HG03045 (cell line): ENCODE measurements around the gene COL6A1.
"Not testable (repeated sequence)": the region's sequence is repeated elsewhere in the genome, so short reads cannot be mapped to it uniquely, and the experiment has no call there.

Experiments
- ATAC-seq: cut with Tn5 transposase; IDR thresholded peaks from one replicate; pipeline ENCODE4 v1.9.1; 2021; ENCODE audit warnings: mild to moderate bottlenecking, moderate library complexity; ENCODE audit not compliant: unreplicated experiment

The COL6A1 gene

GRCh38 chr21:46004168-46004861 lies 22.7 kb downstream of the COL6A1 start:
- no peak for ATAC-seq

DNA sequence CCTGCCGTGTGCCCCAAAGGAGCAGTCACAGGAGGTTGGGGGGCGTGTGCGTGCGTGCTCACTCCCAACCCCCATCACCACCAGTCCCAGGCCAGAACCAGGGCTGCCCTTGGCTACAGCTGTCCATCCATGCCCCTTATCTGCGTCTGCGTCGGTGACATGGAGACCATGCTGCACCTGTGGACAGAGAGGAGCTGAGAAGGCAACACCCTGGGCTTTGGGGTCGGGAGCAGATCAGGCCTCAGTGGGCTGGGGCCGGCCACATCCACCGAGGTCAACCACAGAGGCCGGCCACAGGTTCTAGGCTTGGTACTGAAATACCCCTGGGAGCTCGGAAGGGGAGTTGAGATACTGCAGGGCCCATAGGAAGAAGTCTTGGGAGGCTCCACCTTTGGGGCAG lies 23.5 kb downstream of the COL6A1 start:
- ATAC-seq, result no peak

DNA sequence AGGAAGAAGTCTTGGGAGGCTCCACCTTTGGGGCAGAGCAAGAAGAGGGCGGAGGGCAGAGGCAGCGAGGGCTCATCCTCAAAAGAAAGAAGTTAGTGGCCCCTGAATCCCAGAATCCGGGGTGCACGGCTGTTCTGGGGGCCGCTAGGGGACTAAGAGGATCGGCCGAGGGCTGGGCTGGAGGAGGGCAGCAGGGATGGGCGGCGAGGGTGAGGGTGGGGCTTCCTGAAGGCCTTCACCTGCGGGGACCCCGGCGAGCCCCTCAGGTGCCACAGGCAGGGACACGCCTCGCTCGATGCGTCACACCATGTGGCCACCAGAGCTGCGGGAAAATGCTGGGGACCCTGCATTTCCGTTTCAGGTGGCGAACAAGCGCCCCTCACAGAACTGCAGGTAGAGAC lies 23.9 kb downstream of the COL6A1 start:
- no peak for ATAC-seq

DNA sequence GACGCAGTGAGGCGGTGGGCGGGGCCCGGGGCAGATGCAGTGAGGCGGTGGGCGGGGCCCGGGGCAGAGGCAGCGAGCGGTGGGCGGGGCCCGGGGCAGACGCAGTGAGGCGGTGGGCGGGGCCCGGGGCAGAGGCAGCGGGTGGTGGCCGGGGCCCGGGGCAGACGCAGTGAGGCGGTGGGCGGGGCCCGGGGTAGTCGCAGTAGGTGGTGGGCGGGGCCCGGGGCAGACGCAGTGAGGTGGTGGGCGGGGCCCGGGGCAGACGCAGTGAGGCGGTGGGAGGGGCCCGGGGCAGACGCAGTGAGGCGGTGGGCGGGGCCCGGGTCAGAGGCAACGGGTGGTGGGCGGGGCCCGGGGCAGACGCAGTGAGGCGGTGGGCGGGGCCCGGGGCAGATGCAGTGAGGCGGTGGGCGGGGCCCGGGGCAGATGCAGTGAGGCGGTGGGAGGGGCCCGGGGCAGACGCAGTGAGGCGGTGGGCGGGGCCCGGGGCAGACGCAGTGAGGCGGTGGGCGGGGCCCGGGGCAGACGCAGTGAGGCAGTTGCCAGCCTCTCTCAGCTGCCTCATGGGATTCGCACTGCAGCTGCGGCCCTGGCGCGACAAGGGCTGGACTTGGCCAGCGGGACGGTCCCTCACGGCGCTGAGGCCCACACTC lies 24.4 kb downstream of the COL6A1 start:
- not testable (repeated sequence) for ATAC-seq

GRCh38 chr21:46006547-46007491 lies 25.2 kb downstream of the COL6A1 start:
- no peak for ATAC-seq

DNA sequence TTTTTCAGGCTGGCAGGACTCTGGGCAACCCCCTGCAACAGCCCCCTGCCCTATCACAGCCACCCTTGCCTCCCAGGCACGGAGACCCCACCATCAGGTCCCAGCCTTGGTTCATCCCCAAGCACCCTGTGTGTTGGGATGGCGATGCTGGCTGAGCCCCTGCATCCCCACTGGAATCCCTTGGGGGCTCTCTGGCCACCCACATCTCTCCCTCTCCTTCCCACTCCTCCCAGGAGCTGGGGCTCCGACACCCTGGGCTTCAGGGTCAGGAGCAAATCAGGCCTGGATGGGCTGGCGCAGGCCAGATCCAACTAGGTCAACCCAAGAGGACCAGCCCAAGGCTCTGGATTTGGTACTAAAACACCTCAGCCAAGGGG lies 25.9 kb downstream of the COL6A1 start:
- no peak for ATAC-seq

DNA sequence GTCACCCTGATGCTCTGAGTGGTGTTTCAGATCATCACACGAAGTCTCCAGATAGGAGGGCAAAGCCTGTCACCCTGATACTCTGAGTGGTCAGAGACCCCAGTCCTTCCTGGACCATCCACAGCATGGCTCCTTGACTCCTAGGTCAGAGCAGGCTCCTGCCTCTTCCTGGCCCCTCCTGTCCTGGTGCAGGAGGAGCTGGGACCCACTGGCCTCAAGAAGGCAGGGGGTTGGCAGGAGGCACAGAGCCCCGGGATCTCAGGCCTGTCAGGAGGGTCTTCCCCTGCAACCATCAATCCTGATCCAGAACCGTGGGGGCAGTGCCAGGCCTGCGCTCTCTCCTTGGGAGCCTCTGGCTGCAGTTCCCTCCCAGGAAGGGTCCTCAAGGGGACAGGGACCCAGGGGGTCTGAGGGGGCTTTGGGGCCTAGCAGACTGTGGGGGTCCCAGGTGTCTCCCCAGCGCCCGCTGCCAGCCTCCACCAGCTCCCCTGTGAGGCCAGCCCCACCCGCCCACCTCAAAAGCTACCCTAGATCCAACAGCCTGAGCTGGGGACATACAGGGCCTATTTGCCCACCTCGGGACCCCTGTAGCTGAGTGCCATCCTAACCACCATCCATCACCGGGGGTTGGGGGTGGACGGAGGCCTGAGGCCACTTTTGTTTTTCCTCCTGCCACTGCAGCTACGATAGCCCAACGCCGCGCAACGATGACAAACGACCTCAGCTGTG lies 27.5 kb downstream of the COL6A1 start:
- ATAC-seq, result no peak

GRCh38 chr21:46009951-46010705 lies 28.6 kb downstream of the COL6A1 start:
- no peak for ATAC-seq

DNA sequence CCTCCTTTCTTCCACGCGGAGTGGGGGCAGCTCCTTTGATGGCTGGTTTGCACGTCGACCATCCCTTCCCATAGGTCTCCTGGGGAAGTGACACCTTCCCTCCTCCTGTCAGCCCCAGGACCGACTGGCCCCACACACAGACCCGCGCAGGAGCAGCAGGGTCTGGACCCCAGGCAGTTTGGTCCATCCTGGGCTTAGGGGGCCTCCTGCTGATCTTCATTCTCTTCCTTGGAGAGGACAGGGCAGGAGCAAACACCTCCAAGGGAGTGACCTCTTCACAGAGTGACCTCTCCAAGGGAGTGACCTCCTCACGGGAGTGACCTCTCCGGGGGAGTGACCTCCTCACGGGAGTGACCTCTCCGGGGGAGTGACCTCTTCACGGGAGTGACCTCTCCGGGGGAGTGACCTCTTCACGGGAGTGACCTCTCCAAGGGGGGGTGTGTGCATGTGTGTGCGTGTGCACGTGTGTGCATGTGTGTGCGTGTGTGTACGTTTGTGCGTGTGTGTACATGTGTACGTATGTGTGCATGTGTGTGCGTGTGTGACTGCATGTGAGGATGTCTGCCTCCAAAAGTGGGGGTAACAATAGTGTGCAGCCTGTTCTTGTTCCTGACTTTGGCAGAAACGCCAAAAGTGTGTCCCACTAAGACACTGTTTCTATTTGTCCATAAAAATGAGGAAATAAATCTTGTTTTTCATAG lies 29.8 kb downstream of the COL6A1 start:
- no peak for ATAC-seq

GRCh38 chr21:46012154-46012553 lies 30.6 kb downstream of the COL6A1 start:
- ATAC-seq, result no peak

GRCh38 chr21:46014828-46015227 lies 33.3 kb downstream of the COL6A1 start:
- ATAC-seq, result no peak

GRCh38 chr21:46017148-46017547 lies 35.6 kb downstream of the COL6A1 start:
- no peak for ATAC-seq

DNA sequence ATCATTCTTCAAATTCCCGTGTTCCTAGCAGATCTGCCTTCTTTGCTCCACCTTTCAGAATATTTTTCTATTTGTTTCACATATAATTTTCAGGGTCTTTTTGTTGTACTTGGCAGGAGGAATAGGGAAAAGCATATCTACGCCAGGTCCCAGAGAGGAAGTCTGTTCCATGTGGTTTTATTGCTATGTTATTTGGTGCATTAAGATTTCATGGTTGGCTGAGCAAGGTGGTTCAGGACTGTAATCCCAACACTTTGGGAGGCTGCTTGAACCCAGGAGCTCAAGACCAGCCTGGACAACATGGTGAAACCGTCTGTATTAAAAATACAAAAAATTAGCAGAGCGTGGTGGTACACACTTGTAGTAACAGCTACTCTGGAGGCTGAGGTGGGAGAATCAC lies 36.1 kb downstream of the COL6A1 start:
- ATAC-seq, result no peak

- no peak for ATAC-seq
Measured at GRCh38 chr21:46018615-46019014, 37.0 kb downstream of the COL6A1 start.

GRCh38 chr21:46020581-46020980 lies 39.0 kb downstream of the COL6A1 start:
- ATAC-seq, result no peak

DNA sequence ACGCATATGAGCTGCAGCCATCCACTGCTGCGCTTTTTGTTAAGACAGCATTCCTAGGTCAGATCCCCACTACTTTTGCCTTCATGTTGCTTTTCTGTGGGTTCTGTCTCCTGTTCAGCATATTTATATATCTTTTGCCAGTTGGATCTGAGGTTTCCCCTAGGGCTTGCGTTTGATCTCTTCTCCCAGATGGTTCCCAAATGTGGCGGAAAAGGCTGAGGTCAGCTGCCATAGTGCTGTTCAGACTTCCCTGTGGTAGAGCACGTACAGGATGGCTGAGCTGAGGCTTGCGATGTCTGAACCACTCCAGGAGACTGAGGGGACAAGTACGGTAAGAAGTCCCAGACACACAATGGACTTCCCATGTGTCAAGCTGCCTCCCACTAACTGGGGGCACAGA lies 39.8 kb downstream of the COL6A1 start:
- no peak for ATAC-seq

GRCh38 chr21:46021978-46022544 lies 40.5 kb downstream of the COL6A1 start:
- no peak for ATAC-seq

GRCh38 chr21:46022551-46023525 lies 41.3 kb downstream of the COL6A1 start:
- ATAC-seq, result no peak
